Measurements from ENCODE around the gene CACTIN.

Gene CACTIN

DNA sequence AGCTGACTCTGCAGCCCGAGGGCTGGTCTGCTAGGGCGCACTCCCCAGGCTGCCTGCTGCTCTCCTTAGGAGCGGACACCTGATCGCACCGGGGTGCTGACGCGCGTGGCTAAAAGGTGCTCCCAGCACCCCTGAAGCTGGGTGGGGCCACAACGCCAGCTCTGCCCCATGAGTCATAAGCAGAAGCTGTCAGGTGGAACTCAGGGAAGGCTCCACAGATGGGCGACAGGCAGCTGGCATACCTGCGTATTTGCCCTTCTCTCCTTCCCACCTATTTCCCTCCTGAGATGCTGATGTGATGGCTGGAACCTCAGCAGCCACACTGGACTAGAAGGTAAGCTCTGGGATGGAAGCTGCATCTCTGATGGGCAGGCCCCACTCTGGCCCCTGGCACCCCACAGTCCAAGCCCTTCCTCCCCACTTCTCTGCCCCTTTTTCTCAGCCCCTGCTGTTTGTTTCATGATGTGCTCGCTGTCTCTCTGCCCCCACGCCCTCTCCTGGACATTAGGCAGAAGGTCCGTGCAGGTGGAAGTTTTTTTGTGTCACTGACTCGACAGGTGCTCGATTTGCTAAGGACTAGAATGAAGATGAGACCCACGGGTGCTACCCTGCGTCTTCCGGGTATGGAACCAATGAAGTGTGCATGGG is 30.3 kb upstream of the CACTIN start:
- Histone ChIP-seq H4K91ac (ENCODE audit: low read length) (peak overlapping the region; percentile 4), H4K8ac (ENCODE audit: low read length) (no peak overlapping the region), H3K9ac (ENCODE audit: low read length) (no peak overlapping the region), H3K4me2 (ENCODE audit: low read length, poor library complexity, severe bottlenecking) (no peak overlapping the region), H3K18ac (ENCODE audit: low read depth in 1 of 2, low read length in 2 of 2) (peak overlapping the region in 1 of 2 experiments; percentile 35), H2BK15ac (ENCODE audit: low read depth, poor library complexity, severe bottlenecking) (no peak overlapping the region), H2AFZ (ENCODE audit: low read depth, low read length) (no peak overlapping the region), H3K9me3 (ENCODE audit: control insufficient read depth, low read length) (no peaks in the 10 kb centered on the region), H3K27ac (ENCODE audit: low read length, poor library complexity, severe bottlenecking) (peak overlapping the region; percentile 99), H3K27me3 (ENCODE audit: control insufficient read depth in 1 of 2, insufficient read depth in 1 of 2, low read length in 2 of 2) (no peaks in the 10 kb centered on the region), H2BK5ac (ENCODE audit: low read depth, low read length, poor library complexity, severe bottlenecking) (peak overlapping the region; percentile 91), H3K36me3 (ENCODE audit: control insufficient read depth in 1 of 2, insufficient read depth in 2 of 2, low read depth in 1 of 2, low read length in 2 of 2) (peaks cover 72 to 83% of the 10 kb centered on the region in 2 experiments), H2AK5ac (ENCODE audit: low read length, severe bottlenecking) (peak overlapping the region; percentile 91), H3K4ac (ENCODE audit: low read depth in 1 of 2, low read length in 2 of 2) (no peak overlapping the region), H3K4me1 (ENCODE audit: control insufficient read depth, insufficient read depth, low read depth, low read length) (peaks cover 40% of the 10 kb centered on the region), H3K14ac (ENCODE audit: low read length in 2 of 2) (no peak overlapping the region), H3K4me3 (ENCODE audit: insufficient read depth in 1 of 2, low read depth in 1 of 2, low read length in 2 of 2) (no peak overlapping the region), H2BK12ac (ENCODE audit: low read length in 2 of 2) (peak overlapping the region in 1 of 2 experiments; percentile 84), H2BK120ac (ENCODE audit: low read depth, low read length) (no peak overlapping the region), H3K23ac (ENCODE audit: low read length in 2 of 2) (no peak overlapping the region), H3K79me1 (replicated peaks; ENCODE audit: low read length, poor library complexity, severe bottlenecking) (peaks cover 32% of the 10 kb centered on the region)
- no peak for DNase-seq
- WGBS = 94% methylated on average over 19 of the region's 19 CpGs

DNA sequence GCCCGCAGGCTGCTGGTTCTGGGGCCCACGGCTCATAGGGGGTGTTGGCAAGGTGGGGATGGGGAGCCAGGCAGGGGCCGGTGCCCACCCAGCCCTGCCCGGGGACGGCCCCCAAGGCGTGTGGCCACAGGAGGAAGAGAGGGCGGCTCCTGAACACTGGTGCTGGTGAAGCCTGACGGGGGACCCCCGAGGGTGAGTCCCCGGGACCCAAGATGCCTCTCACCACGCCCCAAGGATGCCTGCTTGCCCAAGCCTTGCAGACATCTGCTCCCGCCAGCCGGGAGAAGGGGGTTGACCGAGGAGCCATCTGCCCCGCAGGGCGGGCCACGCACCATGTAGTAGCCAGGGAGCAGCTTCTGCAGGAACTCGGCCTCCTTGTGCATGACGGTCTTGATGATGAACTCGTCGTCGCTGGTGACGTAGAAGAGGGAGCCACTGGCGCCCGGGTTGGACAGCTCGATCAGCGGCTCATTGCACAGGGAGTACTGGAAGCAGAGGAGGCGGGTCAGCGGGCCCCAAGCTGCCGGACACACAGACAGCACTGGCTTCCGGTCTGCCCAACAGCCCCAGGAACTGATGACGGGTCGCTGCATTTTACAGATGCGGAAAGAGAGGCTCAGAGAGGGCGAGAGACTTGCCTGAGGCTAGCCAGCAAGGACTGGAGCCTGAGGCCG is 29.6 kb upstream of the CACTIN start:
- Histone ChIP-seq H3K14ac (ENCODE audit: low read length in 2 of 2) (peak overlapping the region in 1 of 2 experiments; percentile 6), H2AK5ac (ENCODE audit: low read length, severe bottlenecking) (peak overlapping the region; percentile 91), H2BK12ac (ENCODE audit: low read length in 2 of 2) (peak overlapping the region; percentile 23 to 84), H2BK15ac (ENCODE audit: low read depth, poor library complexity, severe bottlenecking) (peak overlapping the region; percentile 77), H2AFZ (ENCODE audit: low read depth, low read length) (no peak overlapping the region), H3K9me3 (ENCODE audit: control insufficient read depth, low read length) (no peaks in the 10 kb centered on the region), H4K91ac (ENCODE audit: low read length) (peak overlapping the region; percentile 72), H3K23ac (ENCODE audit: low read length in 2 of 2) (no peak overlapping the region), H3K27ac (ENCODE audit: low read length, poor library complexity, severe bottlenecking) (peak overlapping the region; percentile 99), H3K4me3 (ENCODE audit: insufficient read depth in 1 of 2, low read depth in 1 of 2, low read length in 2 of 2) (no peak overlapping the region), H3K9ac (ENCODE audit: low read length) (no peak overlapping the region), H3K4me1 (ENCODE audit: control insufficient read depth, insufficient read depth, low read depth, low read length) (peaks cover 43% of the 10 kb centered on the region), H3K36me3 (ENCODE audit: control insufficient read depth in 1 of 2, insufficient read depth in 2 of 2, low read depth in 1 of 2, low read length in 2 of 2) (peaks cover 72 to 83% of the 10 kb centered on the region in 2 experiments), H3K4me2 (ENCODE audit: low read length, poor library complexity, severe bottlenecking) (peak overlapping the region; percentile 48), H3K79me1 (replicated peaks; ENCODE audit: low read length, poor library complexity, severe bottlenecking) (peaks cover 34% of the 10 kb centered on the region), H3K4ac (ENCODE audit: low read depth in 1 of 2, low read length in 2 of 2) (peak overlapping the region; percentile 40 to 58), H2BK120ac (ENCODE audit: low read depth, low read length) (peak overlapping the region; percentile 80), H4K8ac (ENCODE audit: low read length) (peak overlapping the region; percentile 56), H3K18ac (ENCODE audit: low read depth in 1 of 2, low read length in 2 of 2) (peak overlapping the region in 1 of 2 experiments; percentile 50), H3K27me3 (ENCODE audit: control insufficient read depth in 1 of 2, insufficient read depth in 1 of 2, low read length in 2 of 2) (no peaks in the 10 kb centered on the region), H2BK5ac (ENCODE audit: low read depth, low read length, poor library complexity, severe bottlenecking) (peak overlapping the region; percentile 91)
- WGBS = 77% methylated on average over 36 of the region's 36 CpGs
- DNase-seq = peak; percentile 43

DNA sequence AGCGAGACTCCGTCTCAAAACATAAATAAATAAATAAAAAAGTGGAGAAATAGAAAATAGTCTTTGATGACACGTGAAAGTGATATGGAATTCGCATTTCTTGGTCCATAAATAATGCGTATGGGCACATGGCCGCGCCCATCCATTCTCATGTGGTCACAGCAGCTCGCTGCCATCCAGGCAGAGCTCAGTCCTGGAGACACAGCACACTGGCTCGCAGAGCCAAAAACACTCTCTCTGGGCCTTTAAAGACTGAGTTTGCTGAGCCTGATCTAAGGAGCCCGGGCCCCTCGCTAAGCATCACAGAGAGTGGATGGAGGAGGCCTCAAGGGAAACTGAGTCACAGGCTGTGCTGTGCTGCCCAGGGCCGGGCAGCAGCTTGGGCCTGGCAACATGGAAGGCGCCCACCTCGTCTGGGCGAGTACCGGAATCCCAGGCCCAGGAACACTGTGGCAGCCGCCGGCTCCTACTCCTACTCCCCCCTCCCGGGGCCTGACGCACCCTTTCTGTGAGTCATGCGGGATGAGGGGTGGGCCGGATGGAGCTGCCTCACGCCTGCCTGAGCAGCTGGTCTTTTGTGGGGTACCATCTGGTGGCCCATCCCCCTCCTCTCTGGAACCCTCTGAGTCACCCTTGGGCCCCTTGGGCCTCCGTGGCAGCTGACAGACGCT is 28.9 kb upstream of the CACTIN start:
- Histone ChIP-seq H3K36me3 (ENCODE audit: control insufficient read depth in 1 of 2, insufficient read depth in 2 of 2, low read depth in 1 of 2, low read length in 2 of 2) (peaks cover 69 to 83% of the 10 kb centered on the region in 2 experiments), H3K4ac (ENCODE audit: low read depth in 1 of 2, low read length in 2 of 2) (peak overlapping the region; percentile 64 to 98), H3K79me1 (replicated peaks; ENCODE audit: low read length, poor library complexity, severe bottlenecking) (peaks cover 37% of the 10 kb centered on the region), H2AFZ (ENCODE audit: low read depth, low read length) (no peak overlapping the region), H2BK120ac (ENCODE audit: low read depth, low read length) (peak overlapping the region; percentile 22), H3K4me3 (ENCODE audit: insufficient read depth in 1 of 2, low read depth in 1 of 2, low read length in 2 of 2) (no peak overlapping the region), H3K14ac (ENCODE audit: low read length in 2 of 2) (peak overlapping the region in 1 of 2 experiments; percentile 28), H3K23ac (ENCODE audit: low read length in 2 of 2) (peak overlapping the region in 1 of 2 experiments; percentile 19), H4K91ac (ENCODE audit: low read length) (peak overlapping the region; percentile 87), H2BK5ac (ENCODE audit: low read depth, low read length, poor library complexity, severe bottlenecking) (peak overlapping the region; percentile 97), H3K9me3 (ENCODE audit: control insufficient read depth, low read length) (no peaks in the 10 kb centered on the region), H2BK15ac (ENCODE audit: low read depth, poor library complexity, severe bottlenecking) (peak overlapping the region; percentile 17), H3K18ac (ENCODE audit: low read depth in 1 of 2, low read length in 2 of 2) (peak overlapping the region; percentile 50 to 94), H2AK5ac (ENCODE audit: low read length, severe bottlenecking) (peak overlapping the region; percentile 99), H4K8ac (ENCODE audit: low read length) (peak overlapping the region; percentile 93), H2BK12ac (ENCODE audit: low read length in 2 of 2) (peak overlapping the region in 1 of 2 experiments; percentile 70), H3K27ac (ENCODE audit: low read length, poor library complexity, severe bottlenecking) (peak overlapping the region; percentile 99), H3K9ac (ENCODE audit: low read length) (peak overlapping the region; percentile 88), H3K4me2 (ENCODE audit: low read length, poor library complexity, severe bottlenecking) (no peak overlapping the region), H3K27me3 (ENCODE audit: control insufficient read depth in 1 of 2, insufficient read depth in 1 of 2, low read length in 2 of 2) (no peaks in the 10 kb centered on the region), H3K4me1 (ENCODE audit: control insufficient read depth, insufficient read depth, low read depth, low read length) (peaks cover 43% of the 10 kb centered on the region)
- DNase-seq = peak; percentile 96
- WGBS = 44% methylated on average over 19 of the region's 25 CpGs

Data from mesenchymal stem cell (in vitro differentiated cells and primary cell).